GM18868 (cell line): ENCODE results near the gene VPS45.
"Not testable (repeated sequence)": the region's sequence is repeated elsewhere in the genome, so short reads cannot be mapped to it uniquely, and the experiment has no call there.

Experiments used
- ATAC-seq: cut with Tn5 transposase; IDR thresholded peaks from one replicate; pipeline ENCODE4 v1.9.1; 2021; ENCODE audit warnings: mild to moderate bottlenecking, moderate library complexity; ENCODE audit not compliant: unreplicated experiment

VPS45 gene

DNA sequence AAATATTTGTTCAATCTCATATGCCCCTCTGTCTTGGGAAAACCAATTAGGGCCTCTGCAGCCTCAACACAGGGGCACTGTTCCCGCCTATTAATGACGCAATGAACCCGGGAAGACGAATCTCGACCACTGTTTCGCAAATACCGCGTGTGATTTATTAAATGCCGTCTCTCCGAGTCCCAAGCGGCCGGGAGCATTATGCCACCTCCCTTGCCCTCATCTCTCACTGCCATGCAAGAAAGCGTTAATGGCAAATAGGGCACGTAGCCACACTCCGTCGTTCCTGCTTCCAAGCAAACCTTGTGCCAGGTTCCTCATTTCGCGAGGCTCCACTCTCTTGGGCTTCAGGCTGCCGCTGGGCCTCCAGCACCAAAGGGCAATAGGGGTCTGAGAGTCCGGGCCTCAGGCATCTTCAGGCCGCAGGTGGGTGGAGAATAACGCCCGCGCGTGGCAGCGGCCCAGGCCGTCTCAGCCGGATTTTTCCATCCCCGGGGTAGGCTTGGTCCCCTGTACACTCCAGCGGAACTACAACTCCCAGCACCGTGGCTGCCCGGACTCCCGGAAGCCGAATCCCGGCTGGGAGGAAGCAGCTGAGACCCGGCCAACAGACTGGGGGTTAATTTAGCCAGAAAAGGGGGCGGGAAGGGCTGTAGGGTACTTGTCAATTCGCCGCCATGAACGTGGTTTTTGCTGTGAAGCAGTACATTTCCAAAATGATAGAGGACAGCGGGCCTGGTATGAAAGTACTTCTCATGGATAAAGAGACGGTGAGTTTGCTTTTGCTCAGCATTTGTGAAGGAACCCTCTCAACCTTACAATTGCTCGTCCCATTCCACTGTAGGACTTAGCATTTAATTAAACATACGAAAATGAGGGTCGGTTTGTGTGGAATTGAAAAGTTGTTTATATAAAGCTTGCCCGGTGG, at the start of gene VPS45:
TSS of gene VPS45 (plus strand) at position 593 of the 925 bp plus-strand sequence. CDS start at position 675, 82 bp downstream.
- ATAC-seq = peak; percentile 95

DNA sequence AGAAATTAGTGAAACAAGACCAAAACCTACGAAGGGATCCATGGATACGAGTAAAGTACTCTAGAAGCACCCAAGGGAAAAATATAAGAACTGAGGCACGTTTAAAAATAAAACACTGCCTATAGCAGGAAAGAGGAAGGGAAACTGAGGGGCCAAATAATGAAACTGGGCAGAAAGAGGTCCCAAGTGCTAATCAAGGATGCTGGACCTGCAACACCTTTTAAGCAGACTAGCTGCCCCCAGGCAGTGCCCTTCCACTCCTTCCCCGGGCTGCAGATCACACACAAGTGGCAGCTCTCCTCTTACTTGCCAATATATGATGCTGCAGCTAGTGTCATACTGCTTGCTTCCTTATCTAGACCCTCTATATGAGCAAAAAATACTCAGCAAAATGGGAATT, 49.4 kb upstream of the VPS45 start:
- ATAC-seq = no peak

- ATAC-seq = no peak
Measured at GRCh38 chr1:150020711-150021110, 46.9 kb upstream of the VPS45 start.

DNA sequence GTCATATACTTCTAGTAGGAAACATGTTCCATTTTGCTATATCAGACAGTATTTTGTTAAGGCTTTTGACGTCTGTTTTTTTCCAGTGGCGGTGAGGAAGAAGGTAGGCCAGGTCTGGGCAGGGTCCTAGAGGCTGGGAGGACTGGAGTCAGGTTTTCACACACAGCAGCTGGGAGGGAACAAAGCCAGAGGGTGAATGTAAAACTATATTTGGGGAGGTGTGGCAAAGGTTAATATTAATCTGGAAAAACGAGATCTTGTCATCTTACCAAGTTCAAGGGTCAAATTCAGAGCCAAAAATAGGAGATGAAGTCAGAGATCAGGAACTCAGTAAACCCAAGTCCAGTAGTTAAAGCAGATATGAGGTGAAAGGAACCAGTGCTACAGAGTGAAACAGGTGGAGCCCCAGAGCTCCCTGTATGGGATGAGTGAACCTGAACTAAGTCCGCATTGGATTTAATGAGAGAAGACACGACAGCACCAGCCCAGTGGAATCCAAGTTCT, 46.3 kb upstream of the VPS45 start:
- ATAC-seq = no peak

DNA sequence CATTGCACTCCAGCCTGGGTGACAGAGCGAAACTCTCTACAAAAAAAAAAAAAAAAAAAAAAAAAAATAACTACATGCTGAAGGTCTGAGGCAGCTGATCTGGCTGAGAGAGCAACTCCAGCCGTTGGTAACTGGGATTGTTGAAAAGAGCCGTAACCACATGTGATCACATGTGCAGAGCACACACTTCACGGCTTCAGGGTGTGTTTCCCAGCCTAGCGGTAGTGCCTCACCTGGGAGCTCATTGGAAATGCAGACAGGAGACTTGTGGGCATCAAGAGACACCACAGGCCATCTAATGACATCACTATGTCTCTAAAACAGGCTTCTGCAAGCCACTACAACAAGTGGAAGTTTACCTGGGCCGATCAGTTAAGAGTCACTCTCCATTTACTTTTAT, 45.2 kb upstream of the VPS45 start:
- ATAC-seq = no peak

DNA sequence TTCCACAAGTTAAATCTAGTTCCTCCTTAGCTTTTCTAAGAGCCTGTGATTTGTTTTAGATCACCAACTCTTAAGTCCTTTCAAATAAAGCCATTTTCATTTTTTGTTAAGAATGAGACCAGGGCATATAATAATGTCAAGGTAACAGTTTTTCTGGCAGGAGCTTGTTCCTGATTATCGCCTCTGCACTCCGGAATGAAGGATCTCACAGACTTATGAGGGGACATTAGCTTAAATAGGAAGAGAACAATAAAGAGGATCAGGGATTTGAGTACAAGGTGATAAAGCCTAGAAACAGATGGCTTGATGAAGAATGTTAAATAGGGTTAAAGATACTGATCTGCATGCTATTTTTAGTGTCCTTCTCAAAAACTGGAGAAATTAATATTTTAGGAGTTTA, 43.4 kb upstream of the VPS45 start:
- no peak for ATAC-seq

GRCh38 chr1:150028322-150028721, 39.3 kb upstream of the VPS45 start:
- no peak for ATAC-seq

DNA sequence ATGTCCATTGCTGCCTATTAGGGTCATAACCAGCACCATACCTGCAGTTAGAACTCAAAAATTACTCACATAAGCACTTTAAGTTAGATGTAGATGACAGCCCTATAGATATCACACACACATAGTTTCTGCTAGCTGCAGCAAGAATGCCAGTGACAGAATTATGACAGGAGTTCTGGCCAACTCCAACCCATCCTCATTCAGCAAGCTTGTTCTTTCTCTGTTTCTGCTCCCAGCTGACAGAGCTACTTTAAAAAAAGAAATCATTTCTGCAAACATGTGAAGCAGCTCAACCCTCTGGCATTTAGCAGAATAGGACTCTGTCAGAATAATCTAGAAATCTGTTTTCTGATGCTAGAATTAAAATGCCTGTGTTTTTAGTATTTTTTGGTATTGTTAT, 33.2 kb upstream of the VPS45 start:
- ATAC-seq = no peak

DNA sequence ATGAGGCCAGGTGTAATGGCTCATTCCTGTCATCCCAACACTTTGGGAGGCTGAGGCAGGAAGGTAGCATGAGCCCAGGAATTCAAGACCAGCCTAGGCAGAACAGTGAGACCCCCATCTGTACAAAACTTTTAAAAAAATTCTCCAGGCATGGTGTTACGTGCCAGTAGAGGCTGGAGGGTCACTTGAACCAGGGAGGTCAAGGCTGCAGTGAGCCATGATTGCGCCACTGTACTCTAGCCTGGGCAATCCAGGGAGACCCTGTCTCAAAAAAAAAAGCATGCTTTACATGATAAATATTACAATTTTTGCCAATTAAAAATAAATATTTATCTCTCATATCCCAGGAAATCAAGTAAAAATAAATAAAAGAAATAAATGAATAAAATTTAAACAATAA, 17.6 kb upstream of the VPS45 start:
- ATAC-seq = no peak

DNA sequence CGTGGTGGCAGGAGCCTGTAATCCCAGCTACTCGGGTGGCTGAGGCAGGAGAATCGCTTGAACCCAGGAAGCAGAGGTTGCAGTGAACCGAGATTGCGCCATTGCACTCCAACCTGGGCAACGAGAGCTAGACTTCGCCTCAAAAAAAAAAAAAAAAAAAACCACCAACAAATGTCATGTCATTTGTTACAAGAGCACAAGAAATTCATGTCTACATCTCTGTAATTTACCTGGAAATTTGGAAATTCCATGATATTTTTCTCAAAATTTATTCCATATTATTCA, 16.5 kb upstream of the VPS45 start:
- no peak for ATAC-seq

GRCh38 chr1:150051905-150052412, 15.6 kb upstream of the VPS45 start:
- not testable (repeated sequence) for ATAC-seq

DNA sequence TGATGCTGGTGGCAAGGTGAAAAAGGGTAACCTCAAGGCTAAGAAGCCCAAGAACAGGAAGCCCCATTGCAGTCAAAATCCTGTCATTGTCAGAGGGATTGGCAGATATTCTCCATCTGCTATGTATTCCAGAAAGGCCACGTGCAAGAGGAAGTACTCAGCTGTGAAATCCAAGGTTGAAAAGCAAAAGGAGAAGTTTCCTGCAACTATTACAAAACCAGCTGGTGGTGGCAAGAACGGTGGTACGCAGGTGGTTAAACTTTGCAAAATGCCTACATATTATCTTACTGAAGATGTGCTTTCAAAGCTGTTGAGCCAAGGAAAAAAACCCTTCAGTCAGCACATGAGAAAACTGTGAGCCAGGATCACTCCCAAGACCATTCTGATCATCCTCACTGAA, 13.7 kb upstream of the VPS45 start:
- ATAC-seq = no peak

DNA sequence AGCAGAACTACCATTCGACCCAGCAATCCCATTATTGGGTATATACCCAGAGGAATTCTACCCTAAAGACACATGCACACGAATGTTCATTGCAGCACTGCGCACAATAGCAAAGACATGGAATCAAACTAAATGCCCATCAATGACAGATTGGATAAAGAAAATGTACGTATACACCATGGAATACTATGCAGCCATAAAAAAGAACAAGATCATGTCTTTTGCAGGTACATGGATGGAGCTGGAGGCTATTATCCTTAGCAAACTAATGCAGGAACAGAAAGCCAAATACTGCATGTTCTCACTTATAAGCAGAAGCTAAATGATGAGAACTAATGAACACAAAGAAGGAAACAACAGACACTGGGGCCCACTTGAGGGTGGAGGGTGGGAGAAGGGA, 12.1 kb upstream of the VPS45 start:
- ATAC-seq = not testable (repeated sequence)

DNA sequence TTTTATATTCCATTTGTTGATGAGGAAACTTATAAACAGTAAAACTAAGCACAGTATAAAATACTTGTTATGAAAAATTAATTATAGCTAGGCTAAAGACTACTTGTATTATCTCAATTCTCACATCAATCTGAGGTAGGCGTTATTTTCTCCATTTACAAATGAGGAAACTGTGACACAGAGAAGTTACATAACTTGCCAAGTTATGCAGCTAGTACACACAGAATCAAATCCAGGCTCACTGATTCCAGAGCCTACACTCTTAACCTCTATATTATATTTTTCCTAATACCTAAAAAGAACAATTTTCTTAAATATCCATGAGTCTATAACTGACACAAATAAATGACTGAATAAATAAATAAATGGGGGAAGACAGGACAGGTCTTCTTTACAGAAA, 11.2 kb upstream of the VPS45 start:
- no peak for ATAC-seq

DNA sequence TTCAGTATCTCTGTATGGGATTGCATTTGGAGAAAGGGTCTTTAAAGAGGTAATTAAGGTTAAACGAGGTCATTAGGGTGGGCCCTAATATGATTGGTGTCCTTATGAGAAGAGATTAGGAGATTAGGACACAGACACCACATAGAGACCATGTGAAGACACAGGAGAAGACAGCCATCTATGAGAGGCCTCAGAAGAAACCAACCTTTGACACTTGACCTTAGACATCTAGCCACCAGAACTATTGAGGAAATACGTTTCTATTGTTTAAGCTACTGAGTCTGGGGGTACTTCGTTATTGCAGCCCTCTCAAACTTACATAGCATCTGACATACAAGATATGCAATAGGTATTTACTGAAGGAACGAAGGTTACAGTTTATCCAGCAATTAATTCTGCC, 7.3 kb upstream of the VPS45 start:
- no peak for ATAC-seq

DNA sequence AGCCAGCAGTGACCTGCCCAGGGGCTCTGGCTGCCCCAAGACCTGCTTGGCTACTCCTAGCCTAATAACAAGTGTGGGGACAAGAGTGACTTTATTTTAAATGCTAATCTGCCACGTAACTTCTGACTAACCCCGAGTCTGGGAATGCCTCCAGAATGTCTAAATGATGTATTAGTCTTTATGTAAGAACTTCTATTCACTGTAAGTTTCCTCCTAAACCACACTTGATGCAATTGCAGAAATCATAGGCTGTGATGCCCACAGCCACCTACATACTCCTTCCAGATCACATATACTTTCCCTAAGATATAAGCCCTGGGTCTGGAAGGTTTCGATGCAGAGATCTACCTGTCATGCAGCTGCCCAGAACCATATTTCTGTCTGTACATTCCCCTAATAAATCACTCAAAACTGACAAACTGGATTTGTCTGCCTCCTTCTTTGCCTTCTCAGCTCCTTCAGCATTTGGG, 5.9 kb upstream of the VPS45 start:
- no peak for ATAC-seq

GRCh38 chr1:150062113-150062512, 5.5 kb upstream of the VPS45 start:
- no peak for ATAC-seq

GRCh38 chr1:150065184-150065871, 2.2 kb upstream of the VPS45 start:
- no peak for ATAC-seq

DNA sequence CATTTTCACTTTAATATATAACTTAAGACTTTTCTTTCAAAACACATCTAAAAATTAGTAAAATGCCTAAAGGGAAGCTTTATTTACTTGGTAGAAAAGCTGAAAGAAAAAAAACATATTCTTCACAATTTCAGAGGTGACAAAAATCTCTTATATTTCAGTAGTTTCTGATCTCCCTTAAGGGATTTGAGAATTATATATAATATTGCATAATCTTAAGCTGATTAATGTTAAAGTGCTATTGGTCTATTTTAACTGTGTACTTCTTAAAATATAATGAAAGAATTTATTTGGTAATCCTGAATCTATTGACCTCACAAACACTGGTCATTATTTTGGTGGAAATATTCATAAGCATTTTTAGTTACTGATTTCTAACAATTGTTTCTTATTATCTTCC, 1.2 kb upstream of the VPS45 start:
- ATAC-seq = no peak

DNA sequence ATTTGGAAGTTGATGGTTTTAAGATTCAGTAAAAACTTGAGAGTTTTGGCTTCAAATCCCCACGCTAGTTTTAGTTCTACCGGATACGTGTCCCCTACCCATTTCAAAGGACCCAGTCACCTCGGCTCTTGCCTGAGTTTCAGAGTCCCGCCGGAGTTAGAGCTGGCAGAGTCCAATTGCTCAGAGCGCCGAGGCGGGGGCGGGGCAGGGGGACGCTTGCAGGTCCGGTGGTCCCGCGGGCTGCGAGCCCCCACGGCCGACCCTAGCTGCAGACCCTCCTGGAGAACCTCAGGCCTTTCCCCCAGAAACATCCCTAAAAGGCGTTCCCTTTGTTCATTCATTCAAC, 765 bp upstream of the VPS45 start:
- peak; percentile 21 for ATAC-seq

DNA sequence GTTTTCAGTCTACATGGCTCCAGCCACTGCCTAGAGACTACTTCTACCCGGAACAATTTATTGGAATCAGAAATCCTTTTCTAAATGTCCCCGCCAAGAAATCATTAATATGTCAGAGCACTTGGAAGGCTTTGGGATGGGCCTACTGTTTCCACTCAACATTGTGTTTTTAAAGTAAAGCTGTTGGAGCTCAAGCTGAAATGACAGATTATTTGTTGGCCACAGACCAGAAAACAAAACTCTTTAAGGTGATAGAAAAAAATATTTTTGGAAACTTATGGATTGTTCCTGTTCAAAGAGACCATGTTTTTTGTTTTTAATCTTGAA, 496 bp downstream of the VPS45 start:
- no peak for ATAC-seq

DNA sequence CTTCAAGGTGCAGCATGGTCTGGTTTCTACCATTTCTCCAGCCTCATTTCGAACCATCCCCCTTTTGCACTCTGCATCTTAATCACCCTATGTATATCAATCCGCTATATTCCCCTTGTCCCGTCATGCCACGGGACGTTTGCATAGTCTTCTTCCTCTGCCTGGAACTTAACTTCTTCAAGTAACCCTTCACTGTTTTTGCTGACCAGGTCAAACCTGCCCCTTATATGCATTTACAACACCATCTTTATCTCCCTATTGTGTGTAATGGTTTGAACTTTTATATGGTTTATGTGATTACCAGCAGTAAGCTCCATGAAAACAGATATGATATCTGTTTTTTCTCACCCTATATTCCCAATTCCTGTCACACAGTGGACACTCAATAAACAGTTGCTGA, 2.3 kb downstream of the VPS45 start:
- no peak for ATAC-seq
